SKM-1 (cell line): ENCODE measurements around the gene HNRNPDL.
"Not testable (repeated sequence)": the region's sequence is repeated elsewhere in the genome, so short reads cannot be mapped to it uniquely, and the experiment has no call there.

Experiments used
- DNase-seq: peaks from one replicate; lab custom pipeline; 2025; ENCODE audit not compliant: unreplicated experiment; lab: John Stamatoyannopoulos, UW

The HNRNPDL gene

DNA sequence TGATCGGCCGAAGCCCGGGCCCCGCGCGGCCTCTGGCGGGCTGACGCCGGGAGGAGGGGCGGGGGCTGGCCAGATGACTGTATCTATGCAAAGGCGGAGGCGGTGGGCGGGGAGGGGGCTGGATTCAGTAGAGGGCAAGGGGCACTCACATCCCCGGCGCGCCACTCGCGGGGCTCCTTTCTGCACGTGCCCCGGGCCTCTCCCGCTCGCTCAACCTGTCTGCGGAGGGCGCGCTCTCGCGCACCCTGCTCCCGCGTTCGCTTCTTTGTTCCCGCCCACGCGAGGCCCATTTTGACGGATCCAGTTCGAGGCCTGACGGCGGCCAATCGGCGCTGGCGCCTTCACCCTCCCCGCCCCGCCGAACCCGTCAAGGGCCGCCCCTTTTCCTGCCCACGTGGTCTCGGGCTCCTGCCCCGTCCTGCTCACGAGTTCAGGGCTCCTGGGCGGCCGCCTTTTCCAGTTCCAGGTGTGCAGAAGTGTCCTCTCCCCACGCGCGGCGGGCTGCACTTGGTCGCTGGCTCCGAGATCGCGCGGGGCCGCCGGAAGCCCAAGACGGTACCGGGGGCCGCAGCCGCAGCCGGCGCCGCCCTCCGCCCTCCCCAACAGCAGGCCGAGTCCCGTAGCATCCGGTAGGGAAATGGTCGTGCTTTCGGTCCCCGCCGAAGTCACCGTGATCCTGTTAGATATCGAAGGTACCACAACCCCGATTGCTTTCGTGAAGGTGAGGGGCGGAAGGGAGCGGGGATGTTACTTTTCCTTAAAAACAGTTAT lies at the start of gene HNRNPDL, which contains the start of gene ENOPH1:
TSS of gene HNRNPDL (minus strand) at position 270 of the 771 bp plus-strand sequence. CDS start 772 bp downstream, outside the sequence.
TSS of gene ENOPH1 (plus strand) at position 398 of the 771 bp plus-strand sequence. CDS start at position 638, 240 bp downstream.
- DNase-seq: peak; percentile 83

DNA sequence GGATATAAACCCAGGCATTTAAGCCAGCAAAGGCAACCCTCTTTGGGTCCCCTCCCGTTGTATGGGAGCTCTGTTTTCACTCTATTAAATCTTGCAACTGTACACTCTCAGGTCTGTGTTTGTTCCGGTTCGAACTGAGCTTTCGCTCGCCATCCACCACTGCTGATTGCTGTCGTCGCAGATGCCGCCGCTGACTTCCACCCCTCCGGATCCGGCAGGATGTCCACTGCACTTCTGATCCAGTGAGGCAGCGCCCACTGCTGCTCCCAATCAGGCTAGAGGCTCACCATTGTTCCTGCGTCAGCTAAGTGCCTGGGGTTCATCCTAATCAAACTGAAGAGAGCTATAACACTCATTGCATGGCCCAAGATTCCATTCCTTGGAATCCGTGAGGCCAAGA lies 49.3 kb upstream of the HNRNPDL start:
- no peak for DNase-seq

DNA sequence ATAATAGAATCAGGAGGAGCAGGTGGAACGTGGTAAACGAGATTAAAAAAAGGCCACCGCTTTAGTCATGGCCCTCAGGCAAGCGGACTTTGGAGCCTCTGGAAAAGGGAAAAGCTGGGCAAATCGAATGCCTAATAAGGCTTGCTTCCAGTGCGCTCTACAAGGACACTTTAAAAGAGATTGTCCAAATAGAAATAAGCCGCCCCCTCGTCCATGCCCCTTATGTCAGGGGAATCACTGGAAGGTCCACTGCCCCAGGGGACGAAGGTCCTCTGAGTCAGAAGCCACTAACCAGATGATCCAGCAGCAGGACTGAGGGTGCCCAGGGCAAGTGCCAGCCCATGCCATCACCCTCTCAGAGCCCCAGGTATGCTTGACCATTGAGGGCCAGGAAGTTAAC lies 47.2 kb upstream of the HNRNPDL start:
- not testable (repeated sequence) for DNase-seq

DNA sequence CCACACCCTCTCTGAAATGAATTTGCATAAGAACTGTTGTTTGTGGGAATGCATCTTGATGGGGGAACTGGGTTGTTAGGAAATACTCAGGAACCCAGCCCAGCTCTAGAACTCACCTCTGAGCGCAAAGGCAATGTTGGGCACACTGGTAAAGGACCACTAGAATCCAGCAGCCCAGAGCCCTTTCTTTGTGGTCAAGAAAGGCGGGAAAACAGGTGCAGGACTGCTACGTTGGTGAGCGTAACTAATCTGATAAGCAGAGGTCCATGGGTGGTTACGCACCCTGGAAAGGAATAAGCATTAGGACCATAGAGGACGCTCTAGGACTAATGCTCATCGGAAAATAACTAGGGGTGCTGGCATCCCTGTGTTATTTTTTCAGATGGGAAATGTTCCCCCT lies 45.7 kb upstream of the HNRNPDL start:
- DNase-seq: not testable (repeated sequence)

DNA sequence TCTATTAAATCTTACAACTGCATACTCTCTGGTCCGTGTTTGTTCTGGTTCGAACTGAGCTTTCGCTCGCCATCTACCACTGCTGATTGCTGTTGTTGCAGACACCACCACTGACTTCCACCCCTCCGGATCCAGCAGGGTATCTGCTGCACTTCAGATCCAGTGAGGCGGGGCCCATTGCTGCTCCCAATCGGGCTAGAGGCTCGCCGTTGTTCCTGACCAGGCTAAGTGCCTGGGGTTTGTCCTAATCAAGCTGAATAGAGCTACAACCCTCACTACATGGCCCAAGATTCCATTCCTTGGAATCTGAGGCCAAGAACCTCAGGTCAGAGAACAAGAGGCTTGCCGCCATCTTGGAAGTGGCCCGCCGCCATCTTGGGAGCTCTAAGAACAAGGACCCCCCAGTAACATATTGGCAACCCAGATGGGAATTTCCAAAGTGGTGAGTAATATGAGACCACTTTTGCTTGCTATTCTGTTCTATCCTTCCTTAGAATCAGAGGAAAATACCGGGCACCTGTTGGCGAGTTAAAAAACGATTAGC lies 43.4 kb upstream of the HNRNPDL start:
- DNase-seq: no peak

DNA sequence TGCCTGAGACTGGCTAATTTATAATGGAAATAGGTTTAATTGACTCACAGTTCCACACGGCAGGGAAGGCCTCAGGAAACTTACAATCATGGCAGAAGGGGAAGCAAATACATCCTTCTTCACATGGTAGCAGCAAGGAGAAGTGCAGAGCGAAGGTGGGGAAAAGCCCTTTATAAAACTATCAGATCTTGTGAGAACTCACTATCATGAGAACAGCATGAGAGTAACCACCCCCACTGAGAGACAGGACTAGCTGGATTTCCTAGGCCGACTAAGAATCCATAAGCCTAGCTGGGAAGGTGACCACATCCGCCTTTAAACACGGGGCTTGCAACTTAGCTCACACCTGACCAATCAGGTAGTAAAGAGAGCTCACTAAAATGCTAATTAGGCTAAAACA lies 42.8 kb upstream of the HNRNPDL start:
- not testable (repeated sequence) for DNase-seq

DNA sequence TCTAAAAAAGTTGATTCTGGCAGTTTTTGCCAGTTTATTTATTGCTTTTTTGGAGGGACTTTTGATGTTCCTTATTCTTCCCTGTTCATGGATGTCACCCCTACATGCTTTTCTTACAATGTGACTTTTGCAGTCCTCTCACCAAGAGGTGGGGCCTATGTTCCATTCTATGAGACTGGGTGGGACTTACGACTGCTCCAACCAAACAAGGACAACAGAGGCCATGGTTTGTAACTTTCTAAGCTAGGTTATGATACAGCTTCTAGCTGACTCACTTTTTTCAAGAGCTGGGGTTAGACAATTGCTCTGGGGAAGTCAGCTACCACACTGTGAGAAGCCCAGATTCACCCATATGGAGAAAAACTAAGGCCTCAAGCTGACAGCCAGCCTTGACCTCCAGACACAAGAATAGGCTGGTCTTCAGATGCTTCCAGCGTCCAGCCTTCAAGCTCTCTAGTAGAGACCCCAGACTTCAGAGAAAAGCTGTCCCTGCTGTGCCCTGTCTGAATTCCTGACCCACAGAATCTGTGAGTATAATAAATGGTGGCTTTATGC lies 39.6 kb upstream of the HNRNPDL start:
- DNase-seq: no peak

DNA sequence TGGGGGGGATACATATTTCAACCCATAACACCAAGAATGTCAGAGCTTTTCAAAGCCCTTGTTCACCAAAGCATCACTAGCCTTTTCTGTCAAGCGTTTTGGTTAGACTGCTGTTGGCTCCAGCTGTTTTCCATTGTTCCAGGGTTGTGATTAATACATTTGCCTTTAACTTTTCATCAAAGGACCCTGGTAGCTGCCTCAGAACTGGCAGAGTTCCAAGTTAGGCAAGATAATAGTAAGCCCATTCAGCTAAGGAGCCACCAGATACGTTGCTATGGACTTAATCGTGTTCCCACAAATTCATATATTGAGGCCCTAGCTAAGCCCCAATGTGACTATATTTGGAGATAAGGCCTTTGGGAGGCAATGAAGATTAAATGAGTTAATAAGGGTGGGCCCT lies 37.2 kb upstream of the HNRNPDL start:
- no peak for DNase-seq

DNA sequence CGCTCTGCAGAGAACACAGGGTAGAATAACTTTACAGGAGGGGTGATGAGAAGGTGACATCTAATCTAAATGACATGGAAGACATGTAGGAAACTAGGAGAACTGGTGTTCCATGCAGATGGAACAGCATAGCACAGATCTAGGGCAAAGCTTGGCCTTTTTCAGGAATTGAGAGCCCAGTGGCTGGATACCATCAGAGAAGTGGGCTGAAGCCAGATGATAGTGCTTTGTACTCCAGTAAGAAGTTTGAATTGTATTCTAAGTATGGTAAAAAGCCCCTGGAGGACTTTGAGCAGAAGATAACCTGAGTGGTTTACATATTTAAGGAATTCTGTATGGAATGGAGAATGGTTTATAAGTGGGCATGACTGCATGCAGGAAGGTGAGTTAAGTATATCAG lies 33.0 kb upstream of the HNRNPDL start:
- DNase-seq: no peak

DNA sequence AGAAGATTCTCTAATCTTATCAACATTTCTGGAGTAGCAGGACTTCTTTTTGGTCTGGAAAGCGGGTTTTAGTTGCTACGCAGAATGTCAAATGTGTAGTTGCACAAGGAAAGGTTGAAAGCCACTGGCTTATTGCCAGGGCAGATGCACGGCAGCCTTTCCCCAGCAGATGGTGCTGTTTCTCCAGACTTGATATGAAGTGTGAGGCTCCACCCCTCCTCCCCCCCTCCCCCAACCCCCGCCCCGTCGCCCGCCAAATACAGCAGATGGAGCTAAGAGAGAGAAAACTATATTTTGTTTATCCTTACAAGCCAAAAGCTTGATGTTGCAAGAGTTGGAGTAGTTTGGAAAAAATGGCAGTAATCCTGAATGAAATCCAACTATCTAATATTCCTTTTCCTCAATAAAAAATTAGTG lies 32.2 kb upstream of the HNRNPDL start:
- DNase-seq: peak; percentile 69

DNA sequence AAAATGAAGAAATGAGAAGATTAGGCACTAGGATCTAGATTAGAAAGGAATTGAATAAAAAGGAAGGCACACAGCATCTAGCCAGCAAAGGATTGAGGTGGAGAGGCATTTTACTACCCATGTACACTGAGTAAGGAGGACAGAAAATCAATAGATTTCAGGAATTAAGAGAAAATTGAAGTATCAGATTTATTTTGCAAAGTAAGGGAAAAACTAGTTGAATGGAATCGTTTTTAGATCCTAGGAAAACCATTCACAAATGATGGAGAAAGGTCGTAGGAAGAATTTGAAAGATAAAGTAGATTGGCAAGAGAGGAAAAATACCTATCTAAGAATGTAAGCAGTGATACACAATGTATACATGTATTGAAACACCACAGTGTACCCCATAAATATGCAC lies 31.4 kb upstream of the HNRNPDL start:
- no peak for DNase-seq

DNA sequence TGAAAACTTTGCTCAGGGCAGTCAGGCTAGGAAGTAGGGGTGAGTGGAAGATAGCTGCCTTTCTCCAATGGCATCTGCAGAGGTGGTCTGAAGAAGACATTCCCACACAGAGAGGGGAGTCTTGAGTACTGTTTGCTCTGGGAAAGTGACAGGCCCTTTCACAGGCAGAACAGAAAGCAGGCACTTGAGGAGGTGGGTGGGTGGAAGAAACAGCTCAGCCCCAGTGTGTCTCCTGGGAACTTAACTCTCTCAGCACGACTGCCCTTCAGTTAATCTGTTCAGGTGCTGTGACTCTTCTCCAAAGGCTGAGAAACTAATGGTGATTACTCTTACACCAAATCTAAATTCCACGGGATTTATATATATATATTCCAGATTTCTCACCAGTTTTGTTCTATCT lies 28.5 kb upstream of the HNRNPDL start:
- DNase-seq: no peak

DNA sequence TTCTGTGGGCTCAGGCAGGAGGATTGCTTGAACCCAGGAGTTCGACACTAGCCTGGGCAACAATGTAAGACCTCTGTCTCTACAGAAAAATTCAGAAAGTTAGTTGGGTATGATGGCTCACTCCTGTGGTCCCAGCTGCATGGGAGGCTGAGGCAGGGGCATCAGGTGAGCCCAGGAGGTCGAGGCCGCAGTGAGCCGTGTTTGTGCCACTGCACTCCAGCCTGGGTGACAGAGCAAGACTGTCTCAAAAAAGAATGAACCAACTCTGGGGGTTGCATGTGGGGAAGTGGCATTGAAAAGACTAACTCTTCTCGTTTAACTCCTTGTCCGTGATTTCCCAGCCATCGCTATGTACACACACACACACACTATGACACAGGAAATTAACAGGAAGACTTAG lies 27.0 kb upstream of the HNRNPDL start:
- no peak for DNase-seq

DNA sequence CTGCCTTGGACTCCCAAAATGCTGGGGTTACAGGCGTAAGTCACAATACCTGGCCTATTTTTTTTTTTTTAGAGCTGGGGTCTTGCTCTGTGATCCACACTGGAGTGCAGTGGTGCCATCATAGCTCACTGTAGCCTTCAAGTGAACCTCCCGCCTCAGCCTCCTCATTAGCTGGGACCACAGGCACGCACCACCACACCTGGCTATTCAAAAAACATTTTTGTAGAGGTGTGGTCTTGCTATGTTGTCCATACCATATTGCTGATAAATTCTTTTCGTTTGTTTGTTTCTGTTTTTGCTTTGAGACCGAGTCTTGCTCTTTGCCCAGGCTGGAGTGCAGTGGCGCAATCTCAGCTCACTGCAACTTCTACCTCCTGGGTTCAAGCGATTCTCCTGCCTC lies 21.8 kb upstream of the HNRNPDL start:
- no peak for DNase-seq

DNA sequence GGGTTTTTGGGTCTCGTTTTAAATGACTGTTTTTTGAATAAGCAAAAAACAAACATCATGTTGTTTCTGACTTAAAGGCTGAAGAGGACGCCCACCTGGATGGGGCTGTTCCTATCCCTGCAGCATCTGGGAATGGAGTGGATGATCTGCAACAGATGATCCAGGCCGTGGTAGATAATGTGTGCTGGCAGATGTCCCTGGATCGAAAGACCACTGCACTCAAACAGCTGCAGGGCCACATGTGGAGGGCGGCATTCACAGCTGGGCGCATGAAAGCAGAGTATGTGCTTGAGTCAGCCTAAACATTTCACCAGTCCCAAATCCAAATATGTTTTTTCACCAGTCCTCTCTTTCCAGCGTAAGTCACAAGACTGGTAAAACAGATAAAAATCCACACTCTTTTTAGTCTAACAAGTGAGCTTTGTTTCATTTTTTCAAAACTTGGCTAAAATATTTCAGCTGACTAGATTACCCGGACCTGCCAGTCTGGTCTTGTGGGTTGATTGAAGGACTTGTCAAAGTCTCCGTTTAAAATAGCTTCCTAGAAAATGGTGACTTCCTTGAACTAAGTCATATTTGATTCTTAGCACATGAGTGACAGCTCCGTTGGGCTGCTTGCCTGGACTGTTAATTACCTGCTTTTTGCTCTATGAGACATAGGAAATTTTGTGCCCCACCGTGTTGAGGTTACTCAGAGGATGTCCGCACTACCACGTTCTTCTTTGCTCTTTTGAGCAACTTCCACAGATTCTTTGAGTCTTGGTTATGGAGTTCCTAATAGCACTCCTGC lies 20.9 kb upstream of the HNRNPDL start:
- DNase-seq: no peak

DNA sequence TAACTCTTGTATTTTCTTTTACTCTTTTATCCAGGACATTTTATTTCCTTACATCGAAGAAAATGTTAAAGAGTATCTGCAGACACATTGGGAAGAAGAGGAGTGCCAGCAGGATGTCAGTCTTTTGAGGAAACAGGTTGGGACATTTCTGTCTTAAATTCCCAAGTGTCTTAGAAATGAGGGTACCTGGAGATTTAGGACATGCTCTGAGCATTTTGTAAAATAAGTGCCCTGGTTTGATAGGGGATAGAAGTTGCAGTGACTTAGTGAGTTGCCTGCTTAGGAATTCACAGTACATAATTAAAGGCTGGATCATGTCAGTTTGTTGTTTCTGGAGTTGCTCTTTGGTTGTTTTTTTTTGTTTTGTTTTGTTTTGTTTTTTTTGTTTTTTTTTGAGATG lies 17.6 kb upstream of the HNRNPDL start:
- no peak for DNase-seq

DNA sequence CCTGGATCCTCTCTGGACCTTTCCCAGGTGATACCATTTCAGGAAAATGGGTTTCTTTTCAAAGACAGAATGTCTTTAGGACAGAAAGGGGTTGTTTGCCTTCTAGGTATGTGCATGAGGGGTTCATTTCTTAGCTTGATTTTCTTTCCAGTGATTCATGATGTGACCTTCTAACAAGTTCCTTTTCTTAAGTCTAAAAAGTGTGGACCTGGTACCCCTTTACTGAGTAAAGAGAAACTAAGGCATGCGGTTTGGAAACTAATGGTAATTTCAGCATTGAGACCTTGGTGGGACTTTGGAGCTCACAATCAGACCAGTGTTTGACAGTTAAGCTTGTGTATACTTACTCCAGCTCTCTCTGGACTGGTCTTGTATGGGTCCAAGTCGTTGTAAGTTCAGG lies 8.8 kb upstream of the HNRNPDL start:
- DNase-seq: no peak

DNA sequence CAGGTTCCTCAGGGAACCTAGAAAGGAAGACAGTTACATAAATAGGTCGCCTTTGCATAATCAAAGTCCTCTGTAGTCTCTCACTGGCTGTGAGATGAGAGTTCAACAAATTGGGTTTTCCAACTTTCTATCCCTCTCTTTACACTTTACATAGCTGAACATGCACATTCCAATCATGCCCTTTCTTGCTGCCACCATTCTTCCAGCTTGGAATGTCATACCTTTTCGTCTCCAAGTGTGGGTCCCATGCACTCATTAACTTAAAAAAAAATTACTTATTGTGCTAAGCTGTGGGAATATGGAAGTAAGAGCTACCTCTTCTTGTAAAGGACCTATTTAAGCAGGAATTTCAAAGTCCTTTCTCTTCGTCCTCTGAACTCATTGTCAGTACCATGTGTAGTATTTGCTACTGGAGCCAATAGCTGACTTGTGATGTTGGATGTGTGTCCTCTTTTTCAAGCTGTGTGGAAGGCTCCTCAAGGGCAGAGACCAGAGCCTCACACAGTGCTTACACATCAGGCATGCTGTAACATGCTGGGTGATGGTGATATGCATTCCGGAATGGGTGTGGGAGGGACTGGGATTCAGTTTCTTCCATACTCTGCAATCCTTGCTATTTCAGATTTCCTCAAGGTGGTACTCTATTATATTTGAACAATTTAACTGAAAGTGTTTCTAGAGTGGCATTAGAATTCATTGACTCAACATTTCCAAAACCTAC lies 7.2 kb upstream of the HNRNPDL start:
- no peak for DNase-seq

DNA sequence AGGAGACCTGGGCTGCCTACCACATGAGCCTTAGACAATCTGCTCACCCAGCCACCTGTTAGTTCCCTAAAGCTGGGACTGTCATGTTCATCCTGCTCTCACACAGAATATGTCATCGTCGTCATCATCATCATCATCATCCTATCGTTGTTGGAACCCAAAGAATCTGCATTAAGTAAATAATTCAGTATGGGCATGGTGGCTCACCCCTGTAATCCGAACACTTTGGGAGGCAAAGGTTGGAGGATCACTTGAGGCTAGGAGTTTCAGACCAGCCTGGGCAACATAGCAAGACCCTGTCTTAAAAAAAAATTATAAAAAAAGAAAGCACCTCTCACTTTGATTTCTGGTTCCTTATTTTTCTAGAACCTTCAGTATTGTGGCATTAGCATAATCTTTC lies 6.5 kb upstream of the HNRNPDL start:
- no peak for DNase-seq

DNA sequence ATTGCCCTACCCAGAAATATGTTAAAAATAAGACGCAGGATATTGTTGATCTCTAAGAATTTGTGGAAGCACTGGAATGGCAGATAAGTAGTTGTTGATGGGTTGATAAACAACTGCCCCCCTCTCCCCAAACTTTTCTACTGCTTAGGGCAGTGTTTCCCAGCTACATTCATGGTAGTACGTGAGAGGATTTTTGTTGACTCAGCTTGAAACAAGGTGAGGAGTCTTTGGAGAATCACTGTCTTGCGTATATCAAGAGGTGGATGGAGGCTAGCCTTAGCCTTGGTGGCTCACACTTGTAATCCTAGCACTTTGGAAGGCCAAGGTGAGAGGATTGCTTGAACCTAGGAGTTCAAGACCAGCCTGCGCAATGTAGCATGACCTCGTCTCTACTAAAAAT lies 5.9 kb upstream of the HNRNPDL start:
- no peak for DNase-seq

DNA sequence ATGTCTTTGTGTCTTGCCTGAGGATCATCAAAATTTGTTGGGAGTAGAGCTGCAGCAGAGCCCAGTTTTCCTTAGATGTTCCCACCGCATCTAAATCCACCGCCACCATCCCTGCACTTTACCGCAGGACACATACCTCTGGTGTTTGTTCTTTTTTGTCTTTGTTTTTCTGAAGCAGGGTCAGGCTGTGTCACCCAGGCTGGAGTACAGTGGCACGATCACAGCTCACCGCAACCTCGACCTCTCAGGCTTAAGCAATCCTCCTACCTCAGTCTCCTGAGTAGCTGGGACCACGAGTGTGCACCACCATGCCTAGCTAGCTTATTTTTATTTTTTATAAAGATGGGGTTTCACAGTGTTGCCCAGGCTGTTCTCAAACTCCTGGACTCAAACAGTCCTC lies 4.7 kb upstream of the HNRNPDL start:
- DNase-seq: no peak
